ENCODE measurements around the gene ERC2. TPM values are rescaled to one million over a fixed set of nuclear protein-coding genes. Genes with fewer than 3 reads are reported as not detected.
A peak's percentile ranks its signal among the peaks of the same experiment; 100 is the strongest.

ERC2 gene
- total RNA-seq, 2 donors from 2014 or later, result 0.33 to 1.2 TPM

DNA sequence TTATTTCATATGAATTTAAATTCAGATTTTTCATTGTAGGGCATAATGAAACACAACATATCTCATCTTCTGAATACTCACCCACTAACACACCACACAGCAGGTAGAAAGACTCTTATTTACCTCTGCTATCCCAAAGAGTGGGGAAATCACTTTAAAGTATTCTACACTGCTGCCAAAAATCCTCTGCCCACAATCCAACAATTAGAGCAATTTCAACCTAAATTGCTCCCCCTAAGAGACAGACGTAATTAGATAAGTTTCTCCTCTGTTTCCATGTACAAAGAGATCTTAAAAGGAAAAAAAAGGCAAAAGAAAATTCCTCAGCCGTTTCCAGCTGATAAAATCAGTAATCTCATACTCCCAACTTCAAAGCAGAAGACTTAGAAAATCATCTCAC lies 331.8 kb downstream of the ERC2 start:
- ATAC-seq (no peak), DNase-seq (ENCODE audit: low spot score) (no peak)
- H3K4me1 Mint-ChIP-seq (ENCODE audit: low read depth in 2 of 2), result no peaks in the 10 kb centered on the region
- H3K4me3 Mint-ChIP-seq, result no peak overlapping the region
- H3K27me3 Mint-ChIP-seq, result no peaks in the 10 kb centered on the region
- H3K27ac Mint-ChIP-seq, result no peak overlapping the region
- H3K36me3 Mint-ChIP-seq, result no peaks in the 10 kb centered on the region
- H3K9me3 Mint-ChIP-seq, result peaks cover 3% of the 10 kb centered on the region

GRCh38 chr3:56135941-56136340 lies 332.3 kb downstream of the ERC2 start:
- no peak for ATAC-seq
- Mint-ChIP-seq H3K9me3 (peaks cover under 1% of the 10 kb centered on the region), H3K27ac (no peak overlapping the region), H3K4me1 (ENCODE audit: low read depth in 2 of 2) (no peaks in the 10 kb centered on the region), H3K27me3 (no peaks in the 10 kb centered on the region), H3K36me3 (no peaks in the 10 kb centered on the region), H3K4me3 (no peak overlapping the region)
- no peak for DNase-seq (ENCODE audit: low spot score)

GRCh38 chr3:56133423-56133822 lies 334.8 kb downstream of the ERC2 start:
- Mint-ChIP-seq H3K27ac (no peak overlapping the region), H3K4me3 (no peak overlapping the region), H3K27me3 (no peaks in the 10 kb centered on the region), H3K36me3 (no peaks in the 10 kb centered on the region), H3K4me1 (ENCODE audit: low read depth in 2 of 2) (no peaks in the 10 kb centered on the region), H3K9me3 (no peaks in the 10 kb centered on the region)
- DNase-seq (ENCODE audit: low spot score) (no peak), ATAC-seq (no peak)

GRCh38 chr3:56132762-56133161 lies 335.5 kb downstream of the ERC2 start:
- no peak overlapping the region for H3K4me3 Mint-ChIP-seq
- H3K27me3 Mint-ChIP-seq, result no peaks in the 10 kb centered on the region
- no peaks in the 10 kb centered on the region for H3K4me1 Mint-ChIP-seq (ENCODE audit: low read depth in 2 of 2)
- ATAC-seq, result no peak
- no peaks in the 10 kb centered on the region for H3K9me3 Mint-ChIP-seq
- no peak for DNase-seq (ENCODE audit: low spot score)
- H3K36me3 Mint-ChIP-seq, result no peaks in the 10 kb centered on the region
- H3K27ac Mint-ChIP-seq, result no peak overlapping the region

- no peak overlapping the region for H3K27ac Mint-ChIP-seq
- ATAC-seq, result peak; percentile 48 to 66
- H3K4me1 Mint-ChIP-seq (ENCODE audit: low read depth in 2 of 2), result no peaks in the 10 kb centered on the region
- H3K4me3 Mint-ChIP-seq, result no peak overlapping the region
- DNase-seq (ENCODE audit: low spot score), result no peak
- no peaks in the 10 kb centered on the region for H3K27me3 Mint-ChIP-seq
- no peaks in the 10 kb centered on the region for H3K36me3 Mint-ChIP-seq
- no peaks in the 10 kb centered on the region for H3K9me3 Mint-ChIP-seq
Observed at GRCh38 chr3:56131974-56132590, 336.2 kb downstream of the ERC2 start.

GRCh38 chr3:56130036-56130435 lies 338.2 kb downstream of the ERC2 start:
- Mint-ChIP-seq H3K4me3 (no peak overlapping the region), H3K9me3 (no peaks in the 10 kb centered on the region)
- no peak for ATAC-seq

DNA sequence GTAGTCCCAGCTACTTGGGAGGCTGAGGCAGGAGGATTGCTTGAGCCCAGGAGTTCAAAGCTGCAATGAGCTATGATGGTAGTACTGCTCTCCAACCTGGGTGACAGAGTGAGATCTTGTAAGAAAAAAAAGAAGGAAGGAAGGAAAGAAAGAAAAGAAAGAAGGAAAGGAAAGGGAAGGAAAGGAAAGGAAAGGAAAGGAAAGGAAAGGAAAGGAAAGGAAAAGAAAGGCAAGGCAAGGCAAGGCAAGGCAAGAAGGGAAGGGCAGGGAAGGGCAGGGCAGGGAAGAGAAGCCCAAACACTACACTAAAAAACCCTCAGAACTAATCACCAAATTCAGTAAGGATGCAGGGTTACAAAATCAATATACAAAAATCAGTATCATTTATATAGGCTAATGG lies 341.6 kb downstream of the ERC2 start:
- Mint-ChIP-seq H3K36me3 (no peaks in the 10 kb centered on the region), H3K9me3 (peaks cover 3% of the 10 kb centered on the region), H3K4me1 (ENCODE audit: low read depth in 2 of 2) (no peaks in the 10 kb centered on the region), H3K27me3 (peaks cover 0 to 8% of the 10 kb centered on the region in 2 donors), H3K4me3 (no peak overlapping the region), H3K27ac (no peak overlapping the region)
- no peak for DNase-seq (ENCODE audit: low spot score)
- no peak for ATAC-seq

More at GRCh38 chr3:56130036-56130435, 338.2 kb downstream of the ERC2 start:
- no peak for DNase-seq (ENCODE audit: low spot score)
- no peaks in the 10 kb centered on the region for H3K36me3 Mint-ChIP-seq
- H3K27me3 Mint-ChIP-seq, result peaks cover 0 to 8% of the 10 kb centered on the region in 2 donors
- H3K4me1 Mint-ChIP-seq (ENCODE audit: low read depth in 2 of 2), result no peaks in the 10 kb centered on the region
- no peak overlapping the region for H3K27ac Mint-ChIP-seq

GRCh38 chr3:56125358-56126005 lies 342.8 kb downstream of the ERC2 start:
- no peak overlapping the region for H3K27ac Mint-ChIP-seq

GRCh38 chr3:56124546-56124945 lies 343.7 kb downstream of the ERC2 start:
- Mint-ChIP-seq H3K27ac (no peak overlapping the region), H3K36me3 (no peaks in the 10 kb centered on the region), H3K27me3 (peaks cover 0 to 8% of the 10 kb centered on the region in 2 donors), H3K4me1 (ENCODE audit: low read depth in 2 of 2) (no peaks in the 10 kb centered on the region), H3K9me3 (peaks cover 5% of the 10 kb centered on the region), H3K4me3 (no peak overlapping the region)
- ATAC-seq (no peak), DNase-seq (ENCODE audit: low spot score) (no peak)

More at GRCh38 chr3:56125358-56126005, 342.8 kb downstream of the ERC2 start:
- H3K27me3 Mint-ChIP-seq, result peaks cover 0 to 8% of the 10 kb centered on the region in 2 donors
- peaks cover 3% of the 10 kb centered on the region for H3K9me3 Mint-ChIP-seq
- H3K4me3 Mint-ChIP-seq, result no peak overlapping the region
- ATAC-seq (no peak), DNase-seq (ENCODE audit: low spot score) (no peak)
- H3K36me3 Mint-ChIP-seq, result no peaks in the 10 kb centered on the region
- H3K4me1 Mint-ChIP-seq (ENCODE audit: low read depth in 2 of 2), result no peaks in the 10 kb centered on the region

GRCh38 chr3:56123487-56123886 lies 344.8 kb downstream of the ERC2 start:
- no peaks in the 10 kb centered on the region for H3K4me1 Mint-ChIP-seq (ENCODE audit: low read depth in 2 of 2)
- H3K27ac Mint-ChIP-seq, result no peak overlapping the region
- DNase-seq (ENCODE audit: low spot score), result no peak
- no peak for ATAC-seq
- H3K27me3 Mint-ChIP-seq, result peaks cover 0 to 8% of the 10 kb centered on the region in 2 donors
- peaks cover 5% of the 10 kb centered on the region for H3K9me3 Mint-ChIP-seq
- H3K4me3 Mint-ChIP-seq, result no peak overlapping the region
- H3K36me3 Mint-ChIP-seq, result no peaks in the 10 kb centered on the region

GRCh38 chr3:56122911-56123310 lies 345.4 kb downstream of the ERC2 start:
- H3K4me1 Mint-ChIP-seq (ENCODE audit: low read depth in 2 of 2), result no peaks in the 10 kb centered on the region
- H3K27ac Mint-ChIP-seq, result no peak overlapping the region
- H3K27me3 Mint-ChIP-seq, result peaks cover 0 to 8% of the 10 kb centered on the region in 2 donors
- no peak overlapping the region for H3K4me3 Mint-ChIP-seq
- DNase-seq (ENCODE audit: low spot score) (no peak), ATAC-seq (no peak)
- peaks cover 5% of the 10 kb centered on the region for H3K9me3 Mint-ChIP-seq
- no peaks in the 10 kb centered on the region for H3K36me3 Mint-ChIP-seq

DNA sequence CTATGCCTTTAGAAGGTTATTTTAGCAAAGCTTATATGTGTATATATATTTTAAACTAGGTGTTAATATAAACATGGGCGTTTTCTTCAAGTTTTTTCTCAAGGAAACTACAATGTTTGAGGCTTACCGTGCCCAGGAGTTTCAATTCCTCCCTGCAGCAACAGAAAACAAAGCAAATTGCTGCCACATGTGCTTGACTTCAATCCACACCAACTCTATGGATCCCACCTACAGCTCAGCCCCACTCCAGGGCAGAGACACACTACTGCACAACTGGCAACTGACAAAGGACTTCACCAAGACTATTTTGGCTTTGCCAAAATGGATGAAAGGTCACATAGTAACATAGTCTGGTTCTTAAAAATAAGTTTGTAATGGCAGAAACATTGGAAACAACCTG lies 346.6 kb downstream of the ERC2 start:
- ATAC-seq (no peak), DNase-seq (ENCODE audit: low spot score) (no peak)
- no peaks in the 10 kb centered on the region for H3K4me1 Mint-ChIP-seq (ENCODE audit: low read depth in 2 of 2)
- peaks cover 0 to 5% of the 10 kb centered on the region in 2 donors for H3K27me3 Mint-ChIP-seq
- H3K36me3 Mint-ChIP-seq, result no peaks in the 10 kb centered on the region
- H3K27ac Mint-ChIP-seq, result no peak overlapping the region
- H3K9me3 Mint-ChIP-seq, result peaks cover 10% of the 10 kb centered on the region
- H3K4me3 Mint-ChIP-seq, result no peak overlapping the region

DNA sequence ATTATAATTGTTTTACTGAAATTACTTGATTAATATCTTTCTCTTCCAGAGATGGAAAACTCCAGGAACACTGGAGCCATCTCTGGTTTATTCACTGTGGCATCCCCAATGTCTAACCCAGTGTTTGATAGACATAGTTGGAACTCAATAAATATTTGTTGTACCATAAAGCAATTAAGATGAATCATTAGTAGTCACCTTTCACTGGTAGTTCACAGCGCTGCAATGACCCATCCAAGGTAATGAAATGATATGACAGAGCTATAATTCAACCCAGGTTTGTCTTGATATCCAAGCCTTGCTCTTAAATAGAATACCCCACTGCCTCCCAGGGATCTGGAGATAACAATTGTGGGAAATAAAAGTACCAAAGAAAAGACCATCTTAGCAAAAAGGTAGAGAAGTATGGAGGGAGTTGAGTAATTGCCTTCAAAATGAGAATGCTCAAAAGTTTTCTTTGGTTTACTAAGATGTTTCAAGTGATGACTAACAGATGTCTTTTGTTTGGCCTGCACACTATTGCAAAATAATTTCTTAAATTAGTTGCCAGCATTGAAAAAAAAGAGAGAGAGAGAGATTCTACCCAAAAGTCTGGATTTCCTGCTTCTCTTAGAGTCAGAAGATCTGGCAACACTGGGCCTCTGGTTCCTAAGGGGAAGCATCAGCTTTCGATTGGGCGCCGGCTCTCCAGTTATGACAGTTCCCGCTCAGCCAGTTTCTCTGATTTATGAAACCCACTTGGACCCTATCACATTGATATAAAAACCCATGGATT lies 348.5 kb downstream of the ERC2 start:
- DNase-seq (ENCODE audit: low spot score) (no peak), ATAC-seq (no peak)
- H3K4me1 Mint-ChIP-seq (ENCODE audit: low read depth in 2 of 2), result no peaks in the 10 kb centered on the region
- H3K4me3 Mint-ChIP-seq, result no peak overlapping the region
- H3K36me3 Mint-ChIP-seq, result no peaks in the 10 kb centered on the region
- no peaks in the 10 kb centered on the region for H3K27me3 Mint-ChIP-seq
- H3K9me3 Mint-ChIP-seq, result peaks cover 14% of the 10 kb centered on the region
- H3K27ac Mint-ChIP-seq, result no peak overlapping the region

GRCh38 chr3:56118968-56119367 lies 349.3 kb downstream of the ERC2 start:
- Mint-ChIP-seq H3K9me3 (peaks cover 14% of the 10 kb centered on the region), H3K27ac (no peak overlapping the region), H3K27me3 (no peaks in the 10 kb centered on the region), H3K4me1 (ENCODE audit: low read depth in 2 of 2) (no peaks in the 10 kb centered on the region), H3K4me3 (no peak overlapping the region), H3K36me3 (no peaks in the 10 kb centered on the region)
- DNase-seq (ENCODE audit: low spot score), result no peak
- ATAC-seq, result no peak
